ENCODE measurements around the gene TSPAN32. TPM values are rescaled to one million over a fixed set of nuclear protein-coding genes. Genes with fewer than 3 reads are reported as not detected.

The TSPAN32 gene, protein sequence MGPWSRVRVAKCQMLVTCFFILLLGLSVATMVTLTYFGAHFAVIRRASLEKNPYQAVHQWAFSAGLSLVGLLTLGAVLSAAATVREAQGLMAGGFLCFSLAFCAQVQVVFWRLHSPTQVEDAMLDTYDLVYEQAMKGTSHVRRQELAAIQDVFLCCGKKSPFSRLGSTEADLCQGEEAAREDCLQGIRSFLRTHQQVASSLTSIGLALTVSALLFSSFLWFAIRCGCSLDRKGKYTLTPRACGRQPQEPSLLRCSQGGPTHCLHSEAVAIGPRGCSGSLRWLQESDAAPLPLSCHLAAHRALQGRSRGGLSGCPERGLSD
- total RNA-seq (2014; rRNA removed; shearing (Covaris generic); ENCODE audit: low replicate concordance) = not detected in 2 replicates

GRCh38 chr11:2301631-2302305 lies at the start of gene TSPAN32, which contains the start of gene C11orf21:
Gene TSPAN32, plus strand, starts transcription at chr11:2302013. Its CDS starts 137 bp downstream, at chr11:2302150.
Gene C11orf21, minus strand, starts transcription at chr11:2301918. Its CDS starts 110 bp downstream, at chr11:2301808.
- no peaks in the 10 kb centered on the region for H3K9me3 ChIP-seq (ENCODE audit: low read length)
- H3K4me3 ChIP-seq (ENCODE audit: low read length) = no peak within 1 kb of the TSS
- no peaks in the 10 kb centered on the region for H4K20me1 ChIP-seq (ENCODE audit: insufficient read depth, low read depth, low read length)
- no peak within 1 kb of the TSS for H3K27ac ChIP-seq (ENCODE audit: low read length)
- no peaks in the 10 kb centered on the region for H3K27me3 ChIP-seq (ENCODE audit: low read length)
- H3K36me3 ChIP-seq (ENCODE audit: insufficient read depth, low read length) = no peaks in the 10 kb centered on the region
- DNase-seq = no peak
- H3K79me2 ChIP-seq (ENCODE audit: low read length) = no peaks in the 10 kb centered on the region
- H2AFZ ChIP-seq (ENCODE audit: low read length) = no peak within 1 kb of the TSS
- no peak within 1 kb of the TSS for H3K9ac ChIP-seq (ENCODE audit: low read length)
- no peaks in the 10 kb centered on the region for H3K9me2 ChIP-seq (replicated peaks; ENCODE audit: insufficient read depth, low read length)
- H3K4me1 ChIP-seq (ENCODE audit: low read length) = no peaks in the 10 kb centered on the region
- H3K4me2 ChIP-seq (ENCODE audit: low read depth, low read length, poor library complexity, severe bottlenecking) = no peak within 1 kb of the TSS

DNA sequence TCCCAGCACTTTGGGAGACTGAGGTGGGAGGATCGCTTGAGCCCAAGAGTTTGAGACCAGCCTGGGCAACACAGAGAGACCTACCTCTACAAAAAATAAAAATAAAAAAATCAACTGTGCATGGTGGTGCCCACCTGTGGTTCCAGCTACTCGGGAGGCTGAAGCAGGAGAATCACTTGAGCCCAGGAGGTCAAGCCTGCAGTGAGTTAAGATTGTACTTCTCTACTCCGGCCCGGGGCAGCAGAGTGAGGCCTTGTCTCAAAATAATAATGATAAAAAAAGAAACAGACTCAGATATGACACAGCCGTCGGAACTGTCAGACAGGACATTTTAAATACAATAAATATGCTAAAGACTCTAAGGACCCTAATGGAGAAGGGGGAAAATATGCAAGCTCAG lies 49.8 kb upstream of the TSPAN32 start:
- Histone ChIP-seq H3K4me3 (ENCODE audit: low read length) (no peak overlapping the region), H4K20me1 (ENCODE audit: insufficient read depth, low read depth, low read length) (no peaks in the 10 kb centered on the region), H3K36me3 (ENCODE audit: insufficient read depth, low read length) (no peaks in the 10 kb centered on the region), H3K79me2 (ENCODE audit: low read length) (no peaks in the 10 kb centered on the region), H3K9me3 (ENCODE audit: low read length) (no peaks in the 10 kb centered on the region), H3K9ac (ENCODE audit: low read length) (no peak overlapping the region), H3K27me3 (ENCODE audit: low read length) (no peaks in the 10 kb centered on the region), H3K27ac (ENCODE audit: low read length) (no peak overlapping the region), H3K4me2 (ENCODE audit: low read depth, low read length, poor library complexity, severe bottlenecking) (no peak overlapping the region), H3K9me2 (replicated peaks; ENCODE audit: insufficient read depth, low read length) (no peaks in the 10 kb centered on the region), H3K4me1 (ENCODE audit: low read length) (no peaks in the 10 kb centered on the region), H2AFZ (ENCODE audit: low read length) (no peak overlapping the region)
- DNase-seq = no peak

DNA sequence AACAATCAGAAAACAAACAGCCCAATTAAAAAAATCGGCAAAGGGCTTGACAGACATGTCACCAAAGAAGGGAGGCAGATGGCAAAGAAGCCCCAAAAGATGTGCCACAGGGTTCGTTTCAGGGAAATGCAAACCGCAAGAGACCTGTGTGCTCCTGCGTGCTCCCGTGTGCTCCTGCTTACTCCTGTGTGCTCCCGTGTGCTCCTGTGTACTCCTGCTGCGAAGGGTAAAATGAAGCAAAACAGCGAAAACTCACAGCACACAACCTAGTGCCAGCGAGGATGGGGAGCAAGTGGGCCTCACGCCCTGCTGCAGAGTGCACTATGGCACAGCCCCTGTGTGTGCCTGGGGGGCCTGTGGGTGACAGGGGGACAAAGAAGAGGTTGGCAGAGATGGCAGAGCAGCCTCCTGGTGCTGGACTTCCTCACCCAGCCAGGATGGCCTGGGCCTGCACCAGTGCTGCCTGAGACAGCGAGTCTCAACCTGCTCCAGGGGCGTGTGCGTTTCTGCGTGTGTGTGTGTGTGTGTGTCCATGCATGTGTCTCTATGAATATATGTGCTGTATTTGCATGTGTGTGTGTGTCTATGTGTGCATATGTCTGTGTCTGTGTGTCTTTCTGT lies 45.4 kb upstream of the TSPAN32 start:
- H3K4me3 ChIP-seq (ENCODE audit: low read length) = no peak overlapping the region

DNA sequence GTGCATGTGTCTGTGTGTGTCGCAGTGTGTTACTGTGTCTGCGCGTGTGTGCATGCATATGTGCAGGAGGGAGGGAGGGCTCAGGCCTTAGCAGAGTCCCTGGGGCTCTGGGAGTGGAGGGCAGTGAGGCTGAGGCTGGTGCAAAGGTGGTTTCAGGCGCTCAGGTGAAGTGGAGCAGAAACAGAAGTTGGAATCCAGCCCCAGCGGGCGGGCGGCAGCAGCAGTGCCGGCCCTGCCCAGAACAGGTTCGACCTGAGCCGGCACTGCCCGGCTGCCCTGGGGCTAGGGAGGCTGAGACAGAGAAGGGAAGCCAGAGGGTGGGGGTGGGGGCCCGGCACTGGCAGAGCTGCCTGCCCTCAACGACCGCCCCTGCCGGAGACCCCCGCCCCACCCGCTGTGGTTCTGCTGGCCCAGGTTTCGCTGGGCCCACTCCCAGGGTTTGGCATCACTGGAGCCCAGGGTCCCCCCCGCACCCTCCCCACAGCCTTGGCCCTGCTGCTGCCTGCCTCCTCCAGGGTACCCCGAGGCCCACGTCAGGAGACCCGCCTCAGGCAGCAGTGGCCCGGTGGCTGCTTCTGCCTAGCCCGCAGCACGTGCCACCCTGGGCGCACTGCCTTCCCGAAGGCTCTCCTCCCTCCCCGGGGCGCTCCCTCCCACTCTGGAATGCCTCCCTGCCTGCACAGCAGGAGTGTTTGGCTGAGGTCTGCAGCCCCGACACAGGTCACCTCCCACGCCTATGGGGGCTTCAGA lies 44.7 kb upstream of the TSPAN32 start:
- no peak for DNase-seq

More for the DNA sequence above, 45.4 kb upstream of the TSPAN32 start:
- no peak overlapping the region for H3K9ac ChIP-seq (ENCODE audit: low read length)
- no peaks in the 10 kb centered on the region for H3K36me3 ChIP-seq (ENCODE audit: insufficient read depth, low read length)
- H4K20me1 ChIP-seq (ENCODE audit: insufficient read depth, low read depth, low read length) = no peaks in the 10 kb centered on the region
- no peak for DNase-seq
- no peaks in the 10 kb centered on the region for H3K79me2 ChIP-seq (ENCODE audit: low read length)
- no peak overlapping the region for H3K4me2 ChIP-seq (ENCODE audit: low read depth, low read length, poor library complexity, severe bottlenecking)
- peaks cover 6% of the 10 kb centered on the region for H3K4me1 ChIP-seq (ENCODE audit: low read length)
- H3K27ac ChIP-seq (ENCODE audit: low read length) = no peak overlapping the region
- no peaks in the 10 kb centered on the region for H3K9me3 ChIP-seq (ENCODE audit: low read length)
- no peaks in the 10 kb centered on the region for H3K9me2 ChIP-seq (replicated peaks; ENCODE audit: insufficient read depth, low read length)
- H3K27me3 ChIP-seq (ENCODE audit: low read length) = no peaks in the 10 kb centered on the region
- no peak overlapping the region for H2AFZ ChIP-seq (ENCODE audit: low read length)

DNA sequence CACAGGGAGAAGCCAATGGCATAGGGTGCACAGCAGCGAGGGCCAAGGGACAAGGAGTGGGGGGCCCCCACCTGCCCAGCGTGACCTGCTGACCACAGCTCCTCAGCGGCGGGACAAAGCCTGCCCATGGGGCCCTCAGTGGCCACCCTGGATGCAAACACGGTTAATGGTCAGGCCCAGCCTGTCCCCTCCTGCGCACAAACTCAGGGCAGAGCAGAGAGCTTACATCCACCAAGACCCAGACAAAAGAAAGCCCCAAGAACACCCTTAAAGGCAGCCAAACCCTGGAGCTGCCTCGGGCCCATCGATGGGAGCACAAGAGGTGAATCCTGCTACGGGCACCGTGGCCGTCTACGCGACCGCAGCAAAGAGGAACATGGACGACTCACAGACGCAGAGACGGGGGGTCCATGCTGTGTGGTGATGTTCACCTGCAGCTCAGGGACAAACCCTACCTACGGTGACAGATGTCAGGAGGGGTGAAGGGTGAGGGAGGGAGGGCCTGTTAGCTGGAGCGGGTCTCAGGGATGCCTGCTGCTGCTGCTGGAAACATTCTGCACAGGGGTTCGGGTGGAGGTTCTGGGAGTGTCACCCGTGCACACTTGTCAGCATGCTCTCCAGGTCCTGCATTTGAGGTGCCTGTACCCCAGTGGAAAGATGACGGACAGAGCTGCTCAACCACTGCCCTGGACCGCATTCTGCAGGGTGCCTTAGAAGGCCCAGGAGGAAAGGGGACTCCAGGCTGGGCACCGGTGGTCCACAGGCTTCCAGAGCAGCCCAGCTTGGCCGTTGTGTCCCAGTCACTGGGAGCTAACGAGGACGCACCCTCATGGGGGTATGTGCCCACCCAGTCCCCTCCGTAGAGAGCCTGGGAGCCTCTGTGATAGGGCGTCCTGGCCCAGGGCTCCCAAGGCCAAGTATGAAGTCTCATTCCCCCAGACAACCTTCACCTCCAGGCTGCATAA lies 43.0 kb upstream of the TSPAN32 start:
- Histone ChIP-seq H3K36me3 (ENCODE audit: insufficient read depth, low read length) (no peaks in the 10 kb centered on the region), H4K20me1 (ENCODE audit: insufficient read depth, low read depth, low read length) (no peaks in the 10 kb centered on the region), H3K4me1 (ENCODE audit: low read length) (peaks cover 9% of the 10 kb centered on the region), H3K79me2 (ENCODE audit: low read length) (no peaks in the 10 kb centered on the region), H3K27ac (ENCODE audit: low read length) (no peak overlapping the region), H3K9me3 (ENCODE audit: low read length) (no peaks in the 10 kb centered on the region), H3K4me3 (ENCODE audit: low read length) (no peak overlapping the region), H2AFZ (ENCODE audit: low read length) (no peak overlapping the region), H3K9me2 (replicated peaks; ENCODE audit: insufficient read depth, low read length) (no peaks in the 10 kb centered on the region), H3K9ac (ENCODE audit: low read length) (no peak overlapping the region), H3K4me2 (ENCODE audit: low read depth, low read length, poor library complexity, severe bottlenecking) (no peak overlapping the region), H3K27me3 (ENCODE audit: low read length) (no peaks in the 10 kb centered on the region)
- no peak for DNase-seq

More for the DNA sequence above, 44.7 kb upstream of the TSPAN32 start:
- Histone ChIP-seq H2AFZ (ENCODE audit: low read length) (no peak overlapping the region), H3K36me3 (ENCODE audit: insufficient read depth, low read length) (no peaks in the 10 kb centered on the region), H3K27ac (ENCODE audit: low read length) (no peak overlapping the region), H3K4me3 (ENCODE audit: low read length) (no peak overlapping the region), H3K9me2 (replicated peaks; ENCODE audit: insufficient read depth, low read length) (no peaks in the 10 kb centered on the region), H3K27me3 (ENCODE audit: low read length) (no peaks in the 10 kb centered on the region), H3K9me3 (ENCODE audit: low read length) (no peaks in the 10 kb centered on the region), H4K20me1 (ENCODE audit: insufficient read depth, low read depth, low read length) (no peaks in the 10 kb centered on the region), H3K4me1 (ENCODE audit: low read length) (peaks cover 9% of the 10 kb centered on the region), H3K79me2 (ENCODE audit: low read length) (no peaks in the 10 kb centered on the region), H3K4me2 (ENCODE audit: low read depth, low read length, poor library complexity, severe bottlenecking) (no peak overlapping the region), H3K9ac (ENCODE audit: low read length) (no peak overlapping the region)

- H3K4me2 ChIP-seq (ENCODE audit: low read depth, low read length, poor library complexity, severe bottlenecking) = no peak overlapping the region
- H3K79me2 ChIP-seq (ENCODE audit: low read length) = no peaks in the 10 kb centered on the region
- H2AFZ ChIP-seq (ENCODE audit: low read length) = no peak overlapping the region
- no peaks in the 10 kb centered on the region for H3K9me3 ChIP-seq (ENCODE audit: low read length)
- no peaks in the 10 kb centered on the region for H3K27me3 ChIP-seq (ENCODE audit: low read length)
- H3K4me1 ChIP-seq (ENCODE audit: low read length) = peaks cover 9% of the 10 kb centered on the region
- H4K20me1 ChIP-seq (ENCODE audit: insufficient read depth, low read depth, low read length) = no peaks in the 10 kb centered on the region
- no peak overlapping the region for H3K4me3 ChIP-seq (ENCODE audit: low read length)
- no peak overlapping the region for H3K27ac ChIP-seq (ENCODE audit: low read length)
- no peaks in the 10 kb centered on the region for H3K9me2 ChIP-seq (replicated peaks; ENCODE audit: insufficient read depth, low read length)
- H3K9ac ChIP-seq (ENCODE audit: low read length) = no peak overlapping the region
- no peaks in the 10 kb centered on the region for H3K36me3 ChIP-seq (ENCODE audit: insufficient read depth, low read length)
- DNase-seq = no peak
These were observed 42.4 kb upstream of the TSPAN32 start for GRCh38 chr11:2259466-2259830.

- H3K4me1 ChIP-seq (ENCODE audit: low read length) = peaks cover 9% of the 10 kb centered on the region
- H3K9ac ChIP-seq (ENCODE audit: low read length) = no peak overlapping the region
- no peaks in the 10 kb centered on the region for H4K20me1 ChIP-seq (ENCODE audit: insufficient read depth, low read depth, low read length)
- no peak overlapping the region for H3K4me2 ChIP-seq (ENCODE audit: low read depth, low read length, poor library complexity, severe bottlenecking)
- no peaks in the 10 kb centered on the region for H3K9me3 ChIP-seq (ENCODE audit: low read length)
- H3K36me3 ChIP-seq (ENCODE audit: insufficient read depth, low read length) = no peaks in the 10 kb centered on the region
- H3K4me3 ChIP-seq (ENCODE audit: low read length) = no peak overlapping the region
- no peaks in the 10 kb centered on the region for H3K27me3 ChIP-seq (ENCODE audit: low read length)
- no peak for DNase-seq
- no peak overlapping the region for H3K27ac ChIP-seq (ENCODE audit: low read length)
- no peak overlapping the region for H2AFZ ChIP-seq (ENCODE audit: low read length)
- H3K79me2 ChIP-seq (ENCODE audit: low read length) = no peaks in the 10 kb centered on the region
- no peaks in the 10 kb centered on the region for H3K9me2 ChIP-seq (replicated peaks; ENCODE audit: insufficient read depth, low read length)
These were observed 41.8 kb upstream of the TSPAN32 start for GRCh38 chr11:2259897-2260451.
